SK-N-SH (cell line): ENCODE measurements around the gene ANGPTL1. TPM values are rescaled to one million over a fixed set of nuclear protein-coding genes. Genes with fewer than 3 reads are reported as not detected.

ENCODE experiments used
- CTCF ChIA-PET: fragments of 300-600, 350-600 bp; formaldehyde crosslinking; extraction: SDS; loops from one replicate; lab custom pipeline; 2021; lab: Yijun Ruan, JAX
- POLR2A ChIA-PET: fragments of 350-600 bp; sonication (Branson Sonifier 250); formaldehyde crosslinking; extraction: SDS; loops from one replicate; lab custom pipeline; 2020; ENCODE audit warnings: antibody characterized with exemption, inconsistent platforms; lab: Yijun Ruan, JAX
- DNase-seq: peaks from one replicate; pipeline ENCODE4 v3.0.0; 2012
- H2AFZ ChIP-seq: fragments of 200-600 bp; sonication (generic); 2 replicates; pipeline ENCODE4 v1.8.1; 2016; ENCODE audit warnings: antibody characterized with exemption, mild to moderate bottlenecking, low read depth
- H3F3A ChIP-seq: fragments of 200-600 bp; sonication (generic); replicated peaks from 2 replicates; pipeline ENCODE3; 2016; ENCODE audit warnings: antibody characterized with exemption, mild to moderate bottlenecking; ENCODE audit not compliant: insufficient read depth
- H3K27ac ChIP-seq, 2 experiments: fragments of 200-500 bp in 1 of 2; fragments of 200-600 bp in 1 of 2; sonication (Bioruptor generic) in 1 of 2; sonication (generic), shearing (Covaris generic) in 1 of 2; 2 replicates each; pipeline versions ENCODE4 v1.5.1 to v1.6.1; 2014 to 2016; ENCODE audit warnings: low read depth in 2 of 2, inconsistent platforms in 1 of 2, low read length in 1 of 2, mild to moderate bottlenecking in 1 of 2, mixed read lengths in 1 of 2
- H3K27me3 ChIP-seq: fragments of 200-600 bp; sonication (generic), shearing (Covaris generic); 2 replicates; pipeline ENCODE4 v1.6.1; 2016; ENCODE audit warnings: mixed run types; ENCODE audit not compliant: insufficient read depth
- H3K36me3 ChIP-seq, 2 experiments: fragments of 200-500 bp in 1 of 2; fragments of 200-600 bp in 1 of 2; sonication (Bioruptor generic) in 1 of 2; sonication (generic) in 1 of 2; replicated peaks in 1 of 2; 2 replicates each; pipeline versions ENCODE3 to v1.5.1; 2014 to 2016; ENCODE audit warnings: low read length in 1 of 2, mild to moderate bottlenecking in 1 of 2; ENCODE audit not compliant: insufficient read depth in 2 of 2, control insufficient read depth in 1 of 2
- H3K4me1 ChIP-seq, 2 experiments: fragments of 200-500 bp in 1 of 2; fragments of 200-600 bp in 1 of 2; sonication (Bioruptor generic) in 1 of 2; sonication (generic), shearing (Covaris generic) in 1 of 2; 2 replicates each; pipeline versions ENCODE4 v1.5.1 to v1.6.1; 2014 to 2016; ENCODE audit warnings: low read depth in 1 of 2, low read length in 1 of 2, mixed run types in 1 of 2; ENCODE audit not compliant: insufficient read depth in 2 of 2, control insufficient read depth in 1 of 2
- H3K4me2 ChIP-seq: fragments of 200-600 bp; sonication (generic), shearing (Covaris generic); 2 replicates; pipeline ENCODE4 v1.6.1; 2017; ENCODE audit warnings: mixed run types
- H3K4me3 ChIP-seq, 2 experiments: fragments of 200-500 bp in 1 of 2; fragments of 200-600 bp in 1 of 2; sonication (Bioruptor generic) in 1 of 2; sonication (generic), shearing (Covaris generic) in 1 of 2; 2 replicates each; pipeline versions ENCODE4 v1.5.1 to v1.8.1; 2014 to 2016; ENCODE audit warnings: low read depth in 2 of 2, inconsistent platforms in 1 of 2, low read length in 1 of 2, mild to moderate bottlenecking in 1 of 2, mixed read lengths in 1 of 2, moderate library complexity in 1 of 2
- H3K79me2 ChIP-seq: fragments of 200-600 bp; sonication (generic); 2 replicates; pipeline ENCODE4 v1.8.1; 2017; ENCODE audit warnings: mild to moderate bottlenecking; ENCODE audit not compliant: insufficient read depth
- H3K9ac ChIP-seq: fragments of 200-600 bp; sonication (generic); 2 replicates; pipeline ENCODE4 v1.6.1; 2017; ENCODE audit warnings: mixed run types
- H3K9me2 ChIP-seq: fragments of 200-600 bp; sonication (generic); 2 replicates; pipeline ENCODE4 v1.6.1; 2017; ENCODE audit warnings: mixed run types
- H3K9me3 ChIP-seq: fragments of 200-600 bp; sonication (generic); 2 replicates; pipeline ENCODE4 v1.6.1; 2017; ENCODE audit warnings: mixed run types, mild to moderate bottlenecking, moderate library complexity
- H4K20me1 ChIP-seq: fragments of 200-600 bp; sonication (generic); 2 replicates; pipeline ENCODE4 v1.6.1; 2017; ENCODE audit warnings: mild to moderate bottlenecking, mixed run types; ENCODE audit not compliant: insufficient read depth
- EZH2phosphoT487 ChIP-seq: fragments of 200-600 bp; sonication (generic); IDR thresholded peaks from 2 replicates; pipeline ENCODE4 v1.6.1; 2017; ENCODE audit warnings: low read depth, mixed run types, mild to moderate bottlenecking, antibody characterized with exemption, moderate library complexity, borderline replicate concordance
- FOSL2 ChIP-seq: IDR thresholded peaks from 2 replicates; pipeline ENCODE4 v1.4.0; 2012; ENCODE audit warnings: low read depth, mild to moderate bottlenecking, moderate library complexity, borderline replicate concordance
- FOXM1 ChIP-seq: IDR thresholded peaks from 2 replicates; pipeline ENCODE4 v1.4.0; 2012; ENCODE audit warnings: low read depth, mild to moderate bottlenecking
- JUND ChIP-seq: IDR thresholded peaks from 2 replicates; pipeline ENCODE4 v1.4.0; 2012
- MEF2A ChIP-seq: IDR thresholded peaks from 2 replicates; pipeline ENCODE4 v1.4.0; 2012; ENCODE audit warnings: low read depth, borderline replicate concordance
- POLR2AphosphoS5 ChIP-seq: IDR thresholded peaks from 2 replicates; pipeline ENCODE4 v1.6.1; 2012; ENCODE audit warnings: low read depth, low read length
- RCOR1 ChIP-seq: fragments of 150-350 bp; IDR thresholded peaks from 2 replicates; pipeline ENCODE4 v1.6.1; 2017; ENCODE audit warnings: antibody characterized with exemption, low read length
- SIN3A ChIP-seq: IDR thresholded peaks from 2 replicates; pipeline ENCODE4 v1.6.1; 2012; ENCODE audit warnings: low read depth, mild to moderate bottlenecking, low read length, moderate library complexity, borderline replicate concordance
- SMC3 ChIP-seq: IDR thresholded peaks from 2 replicates; pipeline ENCODE4 v1.6.1; 2012; ENCODE audit warnings: low read depth, low read length, improper control_type of control experiment
- TCF12 ChIP-seq: IDR thresholded peaks from 2 replicates; pipeline ENCODE4 v1.4.0; 2012
- TEAD4 ChIP-seq: IDR thresholded peaks from 2 replicates; pipeline ENCODE4 v1.4.0; 2012; ENCODE audit warnings: mild to moderate bottlenecking, borderline replicate concordance; ENCODE audit not compliant: insufficient read depth
- YY1 ChIP-seq: IDR thresholded peaks from 2 replicates; pipeline ENCODE4 v1.4.0; 2012; ENCODE audit warnings: low read depth, mild to moderate bottlenecking
- polyA plus RNA-seq, 3 experiments: library from polyadenylated mRNA; depleted of rRNA; stranded (reverse); fragments of >200 nt; gene quantifications; 2 replicates each; pipeline ENCODE4 v1.2.3, GENCODE V29; 2012
- TF ChIP-seq, protein P1 (sequence below): IDR thresholded peaks from 2 replicates; pipeline ENCODE4; 2012
- TF ChIP-seq, protein P2 (sequence below): IDR thresholded peaks from 2 replicates; pipeline ENCODE4 v1.4.0; 2012; ENCODE audit warnings: low read depth, borderline replicate concordance
- TF ChIP-seq, protein P3 (sequence below): fragments of 150-350 bp; IDR thresholded peaks from 2 replicates; pipeline ENCODE4 v1.6.1; 2016; ENCODE audit warnings: mild to moderate bottlenecking, low read depth, low read length

Gene ANGPTL1
- polyA plus RNA-seq, 1 of the 3 experiments (the other 2 are of a cell fraction), result not detected

DNA sequence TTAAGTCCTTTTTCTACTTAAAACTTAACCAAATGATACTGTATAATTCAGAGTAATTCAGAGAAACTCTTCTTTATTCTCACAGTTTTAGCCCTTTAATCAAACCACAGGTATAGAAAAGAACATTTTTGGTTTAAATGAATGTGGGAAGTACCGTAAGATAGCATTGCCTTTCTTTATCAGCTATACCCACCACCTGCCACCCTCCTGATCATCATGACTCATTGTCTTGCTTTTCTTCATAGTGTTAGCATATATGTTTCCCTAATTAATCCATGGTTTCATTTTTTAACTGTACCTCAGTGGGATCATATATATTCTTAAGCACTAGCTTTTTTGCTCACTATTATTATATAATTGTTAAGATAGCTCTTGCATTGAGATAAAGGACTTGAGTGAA is 27.5 kb upstream of the ANGPTL1 start (continued):
- TF ChIP-seq, protein P1, sequence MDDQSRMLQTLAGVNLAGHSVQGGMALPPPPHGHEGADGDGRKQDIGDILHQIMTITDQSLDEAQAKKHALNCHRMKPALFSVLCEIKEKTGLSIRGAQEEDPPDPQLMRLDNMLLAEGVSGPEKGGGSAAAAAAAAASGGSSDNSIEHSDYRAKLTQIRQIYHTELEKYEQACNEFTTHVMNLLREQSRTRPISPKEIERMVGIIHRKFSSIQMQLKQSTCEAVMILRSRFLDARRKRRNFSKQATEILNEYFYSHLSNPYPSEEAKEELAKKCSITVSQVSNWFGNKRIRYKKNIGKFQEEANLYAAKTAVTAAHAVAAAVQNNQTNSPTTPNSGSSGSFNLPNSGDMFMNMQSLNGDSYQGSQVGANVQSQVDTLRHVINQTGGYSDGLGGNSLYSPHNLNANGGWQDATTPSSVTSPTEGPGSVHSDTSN, result no peak
- TF ChIP-seq RCOR1 (no peak), MEF2A (no peak), SIN3A (no peak)

DNA sequence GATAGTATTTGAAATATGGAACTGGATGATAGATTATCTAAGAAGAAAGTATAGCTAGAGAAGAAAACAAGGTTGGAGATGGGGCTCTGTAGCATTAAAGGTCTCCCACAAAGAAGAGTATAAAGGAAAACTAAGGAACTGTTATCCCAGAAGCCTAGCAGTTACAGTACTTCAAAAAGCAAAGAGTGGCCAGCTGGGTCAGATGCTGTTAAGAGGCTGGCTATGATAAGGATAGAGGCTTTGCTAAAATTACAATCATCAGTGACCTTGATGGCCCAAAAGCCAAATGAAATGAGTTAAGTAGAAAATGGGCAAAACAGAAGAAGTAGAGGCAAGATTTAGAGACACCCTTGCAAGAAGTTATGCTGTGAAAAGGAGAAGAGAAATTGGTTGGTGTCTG is 25.1 kb upstream of the ANGPTL1 start:
- Histone ChIP-seq H3K9ac (no peak overlapping the region), H3K4me3 (no peak overlapping the region)
- ChIA-PET POLR2A (no interaction called here), CTCF (no interaction called here)
- TF ChIP-seq YY1, result no peak
- no peak for TF ChIP-seq SIN3A
- no peak for TF ChIP-seq SMC3
- TF ChIP-seq FOSL2, result no peak
- no peak for TF ChIP-seq FOXM1
- TF ChIP-seq, protein P2, sequence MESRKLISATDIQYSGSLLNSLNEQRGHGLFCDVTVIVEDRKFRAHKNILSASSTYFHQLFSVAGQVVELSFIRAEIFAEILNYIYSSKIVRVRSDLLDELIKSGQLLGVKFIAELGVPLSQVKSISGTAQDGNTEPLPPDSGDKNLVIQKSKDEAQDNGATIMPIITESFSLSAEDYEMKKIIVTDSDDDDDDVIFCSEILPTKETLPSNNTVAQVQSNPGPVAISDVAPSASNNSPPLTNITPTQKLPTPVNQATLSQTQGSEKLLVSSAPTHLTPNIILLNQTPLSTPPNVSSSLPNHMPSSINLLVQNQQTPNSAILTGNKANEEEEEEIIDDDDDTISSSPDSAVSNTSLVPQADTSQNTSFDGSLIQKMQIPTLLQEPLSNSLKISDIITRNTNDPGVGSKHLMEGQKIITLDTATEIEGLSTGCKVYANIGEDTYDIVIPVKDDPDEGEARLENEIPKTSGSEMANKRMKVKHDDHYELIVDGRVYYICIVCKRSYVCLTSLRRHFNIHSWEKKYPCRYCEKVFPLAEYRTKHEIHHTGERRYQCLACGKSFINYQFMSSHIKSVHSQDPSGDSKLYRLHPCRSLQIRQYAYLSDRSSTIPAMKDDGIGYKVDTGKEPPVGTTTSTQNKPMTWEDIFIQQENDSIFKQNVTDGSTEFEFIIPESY, result no peak
- TF ChIP-seq TCF12, result no peak
- no peak for TF ChIP-seq EZH2phosphoT487
- no peak for TF ChIP-seq TEAD4
- no peak for TF ChIP-seq POLR2AphosphoS5
- TF ChIP-seq, protein P3, sequence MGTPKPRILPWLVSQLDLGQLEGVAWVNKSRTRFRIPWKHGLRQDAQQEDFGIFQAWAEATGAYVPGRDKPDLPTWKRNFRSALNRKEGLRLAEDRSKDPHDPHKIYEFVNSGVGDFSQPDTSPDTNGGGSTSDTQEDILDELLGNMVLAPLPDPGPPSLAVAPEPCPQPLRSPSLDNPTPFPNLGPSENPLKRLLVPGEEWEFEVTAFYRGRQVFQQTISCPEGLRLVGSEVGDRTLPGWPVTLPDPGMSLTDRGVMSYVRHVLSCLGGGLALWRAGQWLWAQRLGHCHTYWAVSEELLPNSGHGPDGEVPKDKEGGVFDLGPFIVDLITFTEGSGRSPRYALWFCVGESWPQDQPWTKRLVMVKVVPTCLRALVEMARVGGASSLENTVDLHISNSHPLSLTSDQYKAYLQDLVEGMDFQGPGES, result no peak
- TF ChIP-seq JUND, result no peak
- TF ChIP-seq, all 33 proteins: peak for 0
- no peaks in the 10 kb centered on the region for H3K27me3 ChIP-seq
- H4K20me1 ChIP-seq, result no peaks in the 10 kb centered on the region
- H3K36me3 ChIP-seq, result peaks cover 25 to 53% of the 10 kb centered on the region in 2 experiments
- H3K9me3 ChIP-seq, result no peaks in the 10 kb centered on the region
- no peak overlapping the region for H3K27ac ChIP-seq
- no peaks in the 10 kb centered on the region for H3F3A ChIP-seq
- H3K4me1 ChIP-seq, result no peaks in the 10 kb centered on the region; a peak in 1 of 4 replicates
- no peak overlapping the region for H2AFZ ChIP-seq
- DNase-seq, result no peak
- no peaks in the 10 kb centered on the region for H3K9me2 ChIP-seq
- H3K79me2 ChIP-seq, result no peaks in the 10 kb centered on the region
- H3K4me2 ChIP-seq, result no peak overlapping the region
